Measurements from ENCODE around the gene CKS1B.

CKS1B gene

DNA sequence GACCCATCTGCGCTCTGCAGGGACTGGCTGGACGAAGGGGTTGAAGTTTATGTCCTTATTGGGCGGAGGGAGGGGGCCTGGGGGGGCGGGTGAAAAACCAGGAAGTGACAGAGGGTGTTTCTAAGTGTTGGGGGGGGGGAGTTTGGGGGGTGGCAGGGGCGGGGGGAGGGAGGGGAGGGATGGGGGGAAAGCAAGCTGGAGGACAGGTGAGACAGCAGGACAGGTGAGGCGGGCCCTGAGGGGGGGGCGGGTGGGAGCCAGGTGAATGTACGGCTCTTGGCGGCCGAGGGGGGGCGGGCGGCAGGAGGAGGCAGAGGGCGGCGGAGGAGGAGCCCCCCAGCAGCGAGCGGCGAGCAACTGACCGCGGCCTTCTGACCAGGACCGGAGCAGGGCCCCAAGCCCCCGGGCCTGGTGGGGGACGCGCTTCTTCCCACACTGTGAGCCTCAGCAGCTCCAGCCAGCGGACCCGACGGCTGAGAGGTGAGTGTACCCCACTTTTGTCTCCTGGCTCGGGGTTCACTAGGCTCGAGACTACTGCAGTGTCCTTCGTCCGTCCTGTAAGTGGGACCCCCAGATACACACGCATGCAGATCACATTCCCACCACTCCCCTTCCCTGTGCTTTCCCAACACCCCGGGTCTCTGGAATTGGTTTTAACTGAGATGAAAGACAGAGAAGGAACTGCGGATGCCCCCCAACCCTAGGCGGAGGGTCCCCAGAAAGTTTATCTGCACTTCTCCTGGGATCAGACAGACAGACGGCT is 28.2 kb downstream of the CKS1B start, which contains the start of gene ZBTB7B:
TSS of gene ZBTB7B (plus strand) at position 339 of the 763 bp plus-strand sequence. CDS start 11,859 bp downstream, outside the sequence.
- no peak for DNase-seq (ENCODE audit: low read depth in 2 of 2)

DNA sequence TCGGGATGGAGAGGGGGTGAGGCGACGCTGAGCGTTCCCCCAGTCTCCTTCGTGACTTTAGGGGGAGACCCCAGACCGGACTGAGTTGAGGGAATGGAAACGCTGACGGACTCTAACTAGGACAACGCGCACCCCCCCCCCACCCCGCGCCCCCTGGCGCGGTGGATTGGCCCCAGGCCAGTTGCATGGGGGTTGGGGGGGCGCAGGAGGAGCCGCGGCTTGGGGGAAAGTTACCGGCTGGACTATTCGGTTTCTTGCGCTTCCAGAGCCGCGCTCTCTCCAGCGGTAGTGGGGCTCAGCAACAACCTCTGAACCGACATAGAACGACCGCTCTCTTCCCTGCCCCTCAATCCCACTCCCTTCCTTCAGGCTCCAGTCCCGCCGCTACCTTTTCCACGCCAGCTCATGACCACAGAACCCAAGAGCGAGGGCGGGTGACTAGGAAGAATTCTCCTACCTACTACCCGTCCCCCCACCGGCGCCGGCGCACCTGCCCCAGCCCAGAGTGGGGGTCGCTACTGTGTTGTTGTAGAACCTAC is 28.8 kb downstream of the CKS1B start:
- DNase-seq (ENCODE audit: low read depth in 2 of 2) = no peak

DNA sequence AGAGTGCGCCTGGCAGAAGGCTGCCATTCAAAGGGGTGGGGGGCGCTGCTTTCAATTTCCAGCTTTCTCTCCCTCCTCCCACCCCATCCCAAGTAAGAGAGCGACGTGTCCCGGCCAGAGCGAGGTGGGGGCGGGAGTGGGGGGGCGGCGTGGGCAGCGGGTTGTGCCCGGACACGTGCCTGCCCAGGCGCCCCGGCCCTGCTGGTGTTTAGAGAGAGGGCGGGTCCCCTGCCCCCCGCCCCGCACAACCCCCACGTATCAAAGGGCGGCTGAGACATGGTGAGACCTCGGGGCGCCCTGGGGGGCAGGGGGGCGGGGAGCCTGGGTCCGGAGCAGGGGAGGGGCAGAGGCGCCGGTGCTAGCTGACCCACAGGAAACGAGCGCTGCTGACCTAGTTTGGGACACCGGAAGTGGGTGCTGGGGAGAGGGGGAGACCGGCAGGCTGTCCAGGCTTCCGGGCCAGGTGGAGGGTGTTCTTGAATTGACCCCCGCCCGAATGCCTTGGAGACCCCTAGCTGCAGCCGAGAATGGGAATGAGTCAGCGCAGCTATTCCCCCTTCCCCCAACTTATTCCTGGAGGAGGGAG is 29.4 kb downstream of the CKS1B start:
- DNase-seq (ENCODE audit: low read depth in 2 of 2) = no peak

DNA sequence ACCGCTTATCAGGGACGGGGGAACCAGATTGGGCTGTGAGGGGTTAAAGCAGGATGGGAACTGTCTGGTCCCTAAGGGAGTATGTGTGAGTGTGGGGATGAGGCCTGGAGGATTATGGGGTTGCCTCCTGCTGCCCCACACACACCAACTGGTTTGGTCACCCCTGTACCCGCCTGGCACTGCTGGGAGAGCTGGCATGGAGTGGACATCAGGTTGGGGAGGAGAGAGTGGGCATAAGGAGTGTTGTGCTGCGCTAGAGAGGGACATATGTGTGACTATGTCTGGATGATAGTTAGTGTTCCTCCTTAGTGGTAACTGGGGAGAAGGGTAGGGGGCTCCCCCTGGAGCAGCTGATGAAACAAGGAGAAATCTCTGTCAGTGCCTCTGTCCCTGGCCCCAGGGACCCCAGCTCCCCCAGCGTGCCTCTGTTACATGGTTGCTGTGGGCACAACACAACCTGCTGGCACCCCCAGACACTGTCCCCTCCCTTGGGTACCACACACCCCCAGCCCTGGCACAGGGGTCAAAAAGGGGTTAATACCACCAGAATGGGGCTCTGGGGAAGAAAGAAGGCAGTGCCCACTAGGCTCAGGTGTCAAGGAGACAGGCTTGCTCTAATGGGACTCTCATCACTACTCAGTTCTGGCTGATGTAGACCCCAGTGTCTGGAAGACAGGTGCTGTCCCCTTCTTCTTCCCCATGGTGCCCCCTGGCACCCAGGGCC is 30.0 kb downstream of the CKS1B start:
- no peak for DNase-seq (ENCODE audit: low read depth in 2 of 2)

GRCh38 chr1:155005076-155006011 is 30.9 kb downstream of the CKS1B start:
- DNase-seq (ENCODE audit: low read depth in 2 of 2) = no peak

- no peak for DNase-seq (ENCODE audit: low read depth in 2 of 2)
Measured at GRCh38 chr1:155006601-155007101, 32.2 kb downstream of the CKS1B start.

DNA sequence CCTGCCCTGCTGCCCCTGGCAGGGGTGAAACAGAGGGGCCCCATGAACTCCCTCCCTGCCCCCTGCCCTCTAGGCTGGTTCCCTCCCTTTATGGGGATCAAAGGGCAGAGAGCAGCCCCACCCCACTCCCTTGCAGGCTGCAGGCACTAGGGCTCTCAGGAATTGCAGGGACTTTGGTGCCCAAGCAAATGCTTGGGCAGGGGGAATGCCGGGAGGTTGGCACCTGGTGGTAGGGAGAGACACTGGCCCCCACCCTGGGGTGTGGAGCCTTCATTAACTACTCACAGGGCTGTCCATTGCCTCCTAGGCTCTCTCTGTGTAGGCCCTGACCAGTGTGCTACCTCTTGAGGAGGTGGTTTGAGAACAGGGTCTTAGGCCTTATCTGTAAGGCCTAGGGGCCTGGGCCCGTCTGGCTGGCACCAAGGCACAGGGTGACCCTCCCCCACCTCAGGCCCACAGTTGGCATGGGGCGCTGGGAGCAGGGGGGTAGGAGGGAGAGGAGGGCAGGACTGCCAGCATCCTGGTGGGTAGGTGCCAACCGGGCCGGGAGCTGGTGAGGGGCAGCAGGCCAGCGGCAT is 32.9 kb downstream of the CKS1B start:
- no peak for DNase-seq (ENCODE audit: low read depth in 2 of 2)

GRCh38 chr1:155008015-155008941 is 33.8 kb downstream of the CKS1B start:
- DNase-seq (ENCODE audit: low read depth in 2 of 2) = no peak

- no peak for DNase-seq (ENCODE audit: low read depth in 2 of 2)
Measured at GRCh38 chr1:155009221-155009711, 34.8 kb downstream of the CKS1B start.

DNA sequence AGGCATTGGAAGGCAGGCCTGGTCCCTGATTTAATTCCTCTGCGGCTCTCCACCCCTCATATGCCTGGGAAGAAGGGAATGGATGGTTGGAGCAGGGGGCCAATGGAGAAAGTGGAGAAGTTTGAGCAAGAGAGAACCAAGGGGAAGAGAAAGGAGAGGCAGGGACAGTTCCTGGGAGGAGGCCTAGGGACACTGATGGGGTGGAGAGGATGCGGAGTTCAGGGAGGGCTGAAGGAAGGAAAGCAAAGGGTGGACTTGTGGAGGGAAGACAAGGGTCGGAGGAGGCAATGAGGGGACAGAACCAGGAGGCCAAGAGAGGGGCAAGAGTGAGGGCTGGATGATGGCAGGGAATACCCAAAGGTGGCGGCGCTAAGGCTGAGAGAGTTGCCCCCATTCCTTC is 35.3 kb downstream of the CKS1B start:
- no peak for DNase-seq (ENCODE audit: low read depth in 2 of 2)

GRCh38 chr1:155010211-155010918 is 35.9 kb downstream of the CKS1B start:
- DNase-seq (ENCODE audit: low read depth in 2 of 2) = no peak

DNA sequence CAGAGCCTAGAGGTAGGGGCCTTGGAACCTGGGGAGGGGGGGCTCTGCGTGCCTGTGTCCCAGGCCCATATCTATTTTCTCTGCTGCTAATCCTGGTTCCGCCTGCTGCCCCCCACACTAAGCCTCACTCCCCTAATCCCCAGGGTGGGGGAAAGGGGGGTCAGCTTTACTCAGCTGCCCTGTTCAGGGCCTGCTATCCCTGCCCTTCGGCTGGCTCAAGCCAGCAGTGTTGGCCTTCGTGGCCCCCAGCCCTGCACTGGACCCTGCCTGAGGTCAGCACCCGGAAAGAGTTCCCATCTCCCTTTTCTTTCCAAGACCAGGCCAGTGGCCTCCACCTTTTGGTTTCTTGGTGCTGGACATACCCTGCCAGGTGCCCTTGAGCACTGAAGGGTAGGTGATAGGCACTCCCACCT is 36.5 kb downstream of the CKS1B start:
- DNase-seq (ENCODE audit: low read depth in 2 of 2) = no peak

DNA sequence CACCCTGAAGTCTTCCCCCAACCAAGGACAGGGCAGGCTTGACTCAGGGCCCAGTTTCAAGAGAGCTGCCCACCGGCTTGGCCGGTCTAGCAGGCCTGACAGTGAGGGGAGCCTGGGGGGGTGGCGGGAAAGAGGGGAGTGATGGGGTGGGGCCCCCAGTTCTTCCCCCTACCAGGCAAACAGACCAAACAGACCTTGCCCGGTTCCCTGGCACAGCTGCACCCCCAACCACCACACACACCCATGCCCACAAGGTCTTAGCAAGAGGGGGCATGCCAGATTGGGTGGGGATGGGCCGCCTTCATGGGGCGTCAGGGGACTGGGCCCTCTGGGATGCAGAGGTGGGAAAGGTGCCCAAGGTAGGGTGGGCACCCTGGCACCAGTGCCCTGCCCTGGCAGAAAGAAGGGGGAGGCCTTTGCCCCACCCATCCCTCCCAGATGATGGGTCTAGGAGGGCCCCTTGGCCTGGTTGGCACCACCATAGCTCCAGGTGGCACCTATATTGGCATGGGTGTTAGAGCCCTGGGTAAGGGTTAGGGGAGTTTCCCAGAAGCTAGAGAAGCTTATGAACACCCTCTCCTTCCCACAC is 37.0 kb downstream of the CKS1B start:
- DNase-seq (ENCODE audit: low read depth in 2 of 2) = no peak

- no peak for DNase-seq (ENCODE audit: low read depth in 2 of 2)
Measured at GRCh38 chr1:155012026-155012546, 37.6 kb downstream of the CKS1B start.

DNA sequence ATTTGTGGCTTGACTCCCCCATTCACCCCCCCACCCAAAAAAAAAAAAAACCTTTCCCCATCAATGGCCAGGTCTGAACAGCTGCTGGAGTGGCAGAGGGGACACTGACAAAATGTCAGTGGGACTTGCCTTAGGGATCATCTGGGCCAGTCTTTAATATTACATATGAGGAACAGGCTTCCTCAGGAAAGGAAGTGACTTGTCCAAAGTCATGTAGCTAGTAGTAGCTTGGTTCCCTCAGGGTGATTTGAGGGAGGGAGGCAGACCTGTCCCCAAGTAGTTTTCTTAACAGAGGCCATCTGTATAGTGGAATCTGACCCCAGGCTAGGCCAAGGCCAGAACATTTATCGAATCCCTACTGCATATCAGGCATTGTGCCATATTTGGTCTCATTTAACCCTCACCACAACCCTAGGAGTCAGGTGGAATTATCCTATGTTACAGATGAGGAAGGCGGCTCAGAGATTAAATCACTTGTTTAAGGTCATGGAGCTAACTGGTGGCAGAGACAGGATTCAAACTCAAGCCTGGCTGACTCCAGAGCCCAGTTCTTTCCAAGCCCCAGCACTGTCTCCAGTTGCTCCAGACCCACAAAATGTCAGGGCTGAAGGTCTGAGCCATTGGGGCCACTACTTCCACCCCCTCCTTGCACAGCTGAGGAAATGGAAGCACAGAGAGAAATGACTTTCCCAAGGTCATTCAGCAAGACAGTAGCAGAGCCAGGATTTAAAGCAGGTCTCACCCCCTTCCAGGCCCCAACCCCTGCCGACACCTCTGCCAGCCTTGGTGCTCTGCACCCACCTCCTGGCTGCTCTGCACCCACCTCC is 38.5 kb downstream of the CKS1B start:
- no peak for DNase-seq (ENCODE audit: low read depth in 2 of 2)

DNA sequence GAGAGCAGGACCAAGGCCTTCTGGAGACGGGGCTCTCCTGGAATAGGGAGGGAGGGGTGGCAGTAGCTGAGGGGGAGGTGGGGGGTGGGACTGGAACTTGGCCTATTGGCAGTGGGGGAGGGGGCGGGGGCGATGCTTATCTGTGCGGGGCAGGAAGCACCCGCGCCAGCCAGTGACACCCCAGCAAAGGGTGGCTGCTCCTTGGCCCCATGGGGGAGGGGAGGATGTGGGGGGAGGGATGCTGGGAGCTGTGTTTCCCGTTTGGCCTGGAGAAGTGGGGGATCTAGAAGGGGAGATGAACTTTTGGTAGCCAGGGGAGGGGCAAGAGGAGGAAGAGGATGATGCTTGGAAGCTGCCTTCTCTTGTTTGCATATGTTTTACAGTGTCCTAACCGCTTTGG is 39.2 kb downstream of the CKS1B start:
- DNase-seq (ENCODE audit: low read depth in 2 of 2) = no peak
